Chondrocyte (in vitro differentiated cells): Measurements from ENCODE around the gene DNAAF8. TPM values are rescaled to one million over a fixed set of nuclear protein-coding genes. Genes with fewer than 3 reads are reported as not detected.

Experiments
- DNase-seq: peaks from one replicate; pipeline ENCODE4 v3.0.0; 2021; ENCODE audit warnings: mixed read lengths, low spot score
- H3K27ac Mint-ChIP-seq: one replicate; pipeline ENCODE4 v1.8.0; 2021; ENCODE audit warnings: mild to moderate bottlenecking, moderate library complexity, mixed read lengths; ENCODE audit not compliant: unreplicated experiment
- H3K27me3 Mint-ChIP-seq: 2 replicates; pipeline ENCODE4 v1.8.0; 2021; ENCODE audit warnings: low read depth, mixed read lengths
- H3K36me3 Mint-ChIP-seq: 2 replicates; pipeline ENCODE4 v1.8.0; 2021; ENCODE audit warnings: low read depth, mixed read lengths
- H3K4me1 Mint-ChIP-seq: 2 replicates; pipeline ENCODE4 v1.8.0; 2021; ENCODE audit warnings: low read depth, mild to moderate bottlenecking, mixed read lengths
- H3K4me3 Mint-ChIP-seq: one replicate; pipeline ENCODE4 v1.8.0; 2021; ENCODE audit warnings: mild to moderate bottlenecking, moderate library complexity, mixed read lengths; ENCODE audit not compliant: unreplicated experiment
- H3K9me3 Mint-ChIP-seq: 2 replicates; pipeline ENCODE4 v1.8.0; 2021; ENCODE audit warnings: low read depth, mixed read lengths
- CTCF ChIP-seq: fragments of 200-600 bp; sonication (generic); IDR thresholded peaks from 2 replicates; pipeline ENCODE4 v1.5.0; 2021; ENCODE audit warnings: antibody characterized with exemption, mild to moderate bottlenecking, moderate library complexity
- total RNA-seq: library from RNA; stranded (reverse); gene quantifications from 3 replicates; pipeline ENCODE4 v1.2.1, GENCODE V29; 2021

DNAAF8 gene
- total RNA-seq, 1 donor from 2014 or later: 2.2 TPM

GRCh38 chr16:4792951-4793513 is 58.7 kb downstream of the DNAAF8 start:
- no peak for TF ChIP-seq CTCF
- DNase-seq: no peak
- no peaks in the 10 kb centered on the region for H3K9me3 Mint-ChIP-seq
- H3K27ac Mint-ChIP-seq: no peak overlapping the region
- H3K4me3 Mint-ChIP-seq: no peak overlapping the region
- H3K4me1 Mint-ChIP-seq: no peaks in the 10 kb centered on the region
- H3K36me3 Mint-ChIP-seq: peaks cover 4% of the 10 kb centered on the region
- H3K27me3 Mint-ChIP-seq: no peaks in the 10 kb centered on the region

GRCh38 chr16:4795181-4795827 is 61.0 kb downstream of the DNAAF8 start, which contains the start of gene SMIM22:
SMIM22 (plus strand) TSS chr16:4795369; CDS start chr16:4795735, 366 bp downstream.
- Mint-ChIP-seq H3K27me3 (no peaks in the 10 kb centered on the region), H3K4me3 (no peak within 1 kb of the TSS), H3K4me1 (no peaks in the 10 kb centered on the region), H3K27ac (no peak within 1 kb of the TSS), H3K9me3 (no peaks in the 10 kb centered on the region), H3K36me3 (peaks cover 6% of the 10 kb centered on the region)
- no peak for TF ChIP-seq CTCF
- DNase-seq: no peak

- Mint-ChIP-seq H3K4me3 (no peak overlapping the region), H3K27ac (no peak overlapping the region), H3K9me3 (no peaks in the 10 kb centered on the region), H3K27me3 (no peaks in the 10 kb centered on the region), H3K36me3 (peaks cover 6% of the 10 kb centered on the region), H3K4me1 (no peaks in the 10 kb centered on the region)
- DNase-seq: no peak
- TF ChIP-seq CTCF: no peak
Measured at GRCh38 chr16:4795828-4796572, 61.7 kb downstream of the DNAAF8 start.

GRCh38 chr16:4796982-4797804 is 62.9 kb downstream of the DNAAF8 start:
- Mint-ChIP-seq H3K27ac (no peak overlapping the region), H3K36me3 (peaks cover 6% of the 10 kb centered on the region), H3K27me3 (no peaks in the 10 kb centered on the region), H3K4me1 (peaks cover 7% of the 10 kb centered on the region), H3K4me3 (no peak overlapping the region), H3K9me3 (no peaks in the 10 kb centered on the region)
- TF ChIP-seq CTCF: no peak
- DNase-seq: no peak

GRCh38 chr16:4797805-4798252 is 63.5 kb downstream of the DNAAF8 start:
- Mint-ChIP-seq H3K36me3 (peaks cover 6% of the 10 kb centered on the region), H3K27me3 (no peaks in the 10 kb centered on the region), H3K4me3 (no peak overlapping the region), H3K4me1 (peaks cover 7% of the 10 kb centered on the region), H3K9me3 (no peaks in the 10 kb centered on the region), H3K27ac (no peak overlapping the region)
- no peak for TF ChIP-seq CTCF
- DNase-seq: no peak
